Dermis microvascular lymphatic vessel endothelial cell (primary cell): ENCODE results near the gene CMIP. TPM values are rescaled to one million over a fixed set of nuclear protein-coding genes. Genes with fewer than 3 reads are reported as not detected.

Experiments used
- total RNA-seq: library from RNA; depleted of rRNA; stranded (reverse); fragments of >200 nt; gene quantifications from 2 replicates; pipeline ENCODE4 v1.2.1, GENCODE V29; 2014

The CMIP gene
- total RNA-seq, 1 donor from 2014 or later, result 8.0 TPM

Other genes with a start within 250 kb of the CMIP start
- under 0.01 TPM in 1 of 2 replicates, not detected in the other for gene BCO1, start 206.1 kb upstream of the CMIP start, total RNA-seq
- gene GAN, start 129.8 kb upstream of the CMIP start, total RNA-seq, result 5.0 and 5.6 TPM in 2 replicates